Endothelial cell (in vitro differentiated cells): ENCODE data around the gene KIRREL2. TPM values are rescaled to one million over a fixed set of nuclear protein-coding genes. Genes with fewer than 3 reads are reported as not detected.
A peak's percentile ranks its signal among the peaks of the same experiment; 100 is the strongest.

Source experiments
- DNase-seq: peaks from one replicate; pipeline ENCODE4 v3.0.0; 2021; ENCODE audit warnings: low spot score
- H3K27ac Mint-ChIP-seq: one replicate; pipeline ENCODE4 v1.8.0; 2021; ENCODE audit warnings: mixed read lengths, inconsistent platforms; ENCODE audit not compliant: unreplicated experiment
- H3K27me3 Mint-ChIP-seq: one replicate; pipeline ENCODE4 v1.8.0; 2021; ENCODE audit warnings: mild to moderate bottlenecking, moderate library complexity, mixed read lengths, inconsistent platforms; ENCODE audit not compliant: unreplicated experiment
- H3K36me3 Mint-ChIP-seq: one replicate; pipeline ENCODE4 v1.8.0; 2021; ENCODE audit warnings: mild to moderate bottlenecking, low read depth, mixed read lengths, inconsistent platforms; ENCODE audit not compliant: unreplicated experiment
- H3K4me1 Mint-ChIP-seq: one replicate; pipeline ENCODE4 v1.8.0; 2021; ENCODE audit warnings: mild to moderate bottlenecking, mixed read lengths, inconsistent platforms; ENCODE audit not compliant: unreplicated experiment
- H3K4me3 Mint-ChIP-seq: one replicate; pipeline ENCODE4 v1.8.0; 2021; ENCODE audit warnings: mild to moderate bottlenecking, mixed read lengths, inconsistent platforms; ENCODE audit not compliant: unreplicated experiment
- H3K9me3 Mint-ChIP-seq: one replicate; pipeline ENCODE4 v1.8.0; 2021; ENCODE audit warnings: mixed read lengths, inconsistent platforms; ENCODE audit not compliant: unreplicated experiment
- CTCF ChIP-seq: fragments of 200-600 bp; sonication (generic); IDR thresholded peaks from one replicate; pipeline ENCODE4 v1.5.0; 2021; ENCODE audit warnings: antibody characterized with exemption; ENCODE audit not compliant: unreplicated experiment
- total RNA-seq: library from RNA; stranded (reverse); fragmentation: NEBNext Ultra II Directional; extraction: Animal tissue kit (Norgen Biotek cat#: 25700); gene quantifications from one replicate; pipeline ENCODE4 v1.2.1, GENCODE V29; 2021; ENCODE audit not compliant: unreplicated experiment

Gene KIRREL2
- total RNA-seq, 1 donor from 2014 or later = 1.8 TPM

GRCh38 chr19:35885225-35885738 lies 28.6 kb downstream of the KIRREL2 start:
- Mint-ChIP-seq H3K4me3 (no peak overlapping the region), H3K27ac (no peak overlapping the region), H3K36me3 (peaks cover 24% of the 10 kb centered on the region), H3K27me3 (peaks cover 2% of the 10 kb centered on the region), H3K9me3 (no peaks in the 10 kb centered on the region), H3K4me1 (no peaks in the 10 kb centered on the region)
- no peak for DNase-seq
- TF ChIP-seq CTCF = no peak

DNA sequence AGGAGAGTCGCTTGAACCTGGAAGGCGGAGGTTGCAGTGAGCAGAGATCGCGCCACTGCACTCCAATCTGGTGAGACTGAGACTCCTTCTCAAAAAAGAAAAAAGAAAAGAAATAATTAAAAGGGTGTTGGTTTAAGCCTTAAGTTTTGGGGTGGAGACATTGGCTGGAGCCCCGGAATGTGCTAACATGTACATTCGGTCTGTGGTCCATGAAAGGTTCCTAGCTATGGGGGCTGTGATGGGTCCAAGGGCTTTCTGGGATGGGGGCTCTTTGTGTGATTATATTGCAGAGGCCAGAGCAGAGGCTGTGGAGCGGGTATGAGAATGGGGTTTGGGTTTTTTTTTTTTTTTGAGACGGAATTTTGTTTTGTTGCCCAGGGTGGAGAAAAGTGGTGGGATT lies 29.2 kb downstream of the KIRREL2 start:
- H3K4me3 Mint-ChIP-seq = no peak overlapping the region
- DNase-seq = no peak
- TF ChIP-seq CTCF = no peak
- H3K27me3 Mint-ChIP-seq = peaks cover 2% of the 10 kb centered on the region
- no peak overlapping the region for H3K27ac Mint-ChIP-seq
- no peaks in the 10 kb centered on the region for H3K4me1 Mint-ChIP-seq
- peaks cover 28% of the 10 kb centered on the region for H3K36me3 Mint-ChIP-seq
- no peaks in the 10 kb centered on the region for H3K9me3 Mint-ChIP-seq

DNA sequence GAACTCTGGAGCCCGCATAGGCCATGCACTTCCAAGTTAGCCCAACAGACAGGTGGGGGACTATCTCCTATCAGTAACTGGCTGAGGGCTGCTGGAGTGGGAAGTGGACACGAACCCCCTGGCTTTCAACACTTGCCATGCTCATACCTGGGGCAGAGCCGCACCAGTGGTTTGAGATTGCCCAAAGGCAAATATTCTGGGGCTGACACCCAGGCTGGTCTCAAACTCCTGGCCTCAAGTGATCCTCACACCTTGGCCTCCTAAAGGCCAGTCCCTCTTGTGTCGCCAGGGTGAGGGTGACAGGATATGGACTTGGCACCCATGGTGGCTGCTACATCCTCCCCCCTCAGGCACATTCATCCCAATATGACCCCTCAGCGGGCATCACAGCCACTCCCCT lies 30.5 kb downstream of the KIRREL2 start:
- no peak for TF ChIP-seq CTCF
- no peak for DNase-seq
- H3K4me1 Mint-ChIP-seq = no peaks in the 10 kb centered on the region
- no peaks in the 10 kb centered on the region for H3K27me3 Mint-ChIP-seq
- no peaks in the 10 kb centered on the region for H3K9me3 Mint-ChIP-seq
- no peak overlapping the region for H3K4me3 Mint-ChIP-seq
- H3K27ac Mint-ChIP-seq = no peak overlapping the region
- peaks cover 30% of the 10 kb centered on the region for H3K36me3 Mint-ChIP-seq

DNA sequence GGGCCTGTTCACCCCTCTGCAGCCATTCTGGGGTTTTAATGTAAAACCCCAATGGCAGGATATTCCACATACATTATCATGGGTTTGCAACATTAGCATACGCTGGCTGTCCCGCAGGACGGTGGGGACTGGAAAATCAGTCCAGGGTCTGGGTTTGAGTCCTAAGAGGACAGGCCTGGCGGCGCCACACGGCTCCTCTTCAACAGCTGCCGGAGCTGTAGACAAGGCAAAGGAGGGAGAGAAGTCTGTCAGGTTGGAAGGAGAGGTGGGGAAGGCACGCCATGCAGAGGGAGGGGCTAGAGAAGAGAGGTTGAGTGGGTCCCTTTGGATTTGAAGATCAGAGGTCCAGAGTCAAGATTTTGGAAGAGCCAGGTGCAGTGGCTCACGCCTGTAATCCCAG lies 31.7 kb downstream of the KIRREL2 start:
- TF ChIP-seq CTCF = no peak
- H3K4me3 Mint-ChIP-seq = peak overlapping the region; percentile 58
- no peaks in the 10 kb centered on the region for H3K9me3 Mint-ChIP-seq
- DNase-seq = no peak
- H3K27me3 Mint-ChIP-seq = no peaks in the 10 kb centered on the region
- H3K27ac Mint-ChIP-seq = peak overlapping the region; percentile 27
- H3K36me3 Mint-ChIP-seq = peaks cover 30% of the 10 kb centered on the region
- H3K4me1 Mint-ChIP-seq = no peaks in the 10 kb centered on the region

GRCh38 chr19:35889370-35890112 lies 32.8 kb downstream of the KIRREL2 start:
- no peak for DNase-seq
- Mint-ChIP-seq H3K9me3 (no peaks in the 10 kb centered on the region), H3K36me3 (peaks cover 30% of the 10 kb centered on the region)

More at GRCh38 chr19:35889370-35890112, 32.8 kb downstream of the KIRREL2 start:
- Mint-ChIP-seq H3K27ac (no peak overlapping the region), H3K27me3 (no peaks in the 10 kb centered on the region), H3K4me1 (no peaks in the 10 kb centered on the region), H3K4me3 (peak overlapping the region; percentile 82)
- TF ChIP-seq CTCF = no peak
